Vagina (tissue), 2 donors: ENCODE measurements around the gene CR1.

Source experiments
- POLR2A ChIP-seq, 2 donors: fragments of 450-650 bp; IDR thresholded peaks; one replicate each; pipeline ENCODE4 v1.6.1; 2017; ENCODE audit warnings: antibody characterized with exemption in 2 of 2, mild to moderate bottlenecking in 2 of 2, moderate library complexity in 2 of 2
- POLR2AphosphoS5 ChIP-seq, 2 donors: sonication (generic); formaldehyde crosslinking; IDR thresholded peaks; one replicate each; pipeline ENCODE4 v1.9.0; 2017; ENCODE audit warnings: antibody characterized with exemption in 2 of 2, mild to moderate bottlenecking in 2 of 2, low read depth in 1 of 2; ENCODE audit not compliant: insufficient read depth in 1 of 2
- TF ChIP-seq, protein P1 (sequence below), 3 experiments: fragments of 450-650 bp in 2 of 3; fragments of 200-600 bp in 1 of 3; sonication (generic) in 1 of 3; IDR thresholded peaks; one replicate each; pipeline ENCODE4 v1.5.1; 2017 to 2019; ENCODE audit warnings: antibody characterized with exemption in 3 of 3, mild to moderate bottlenecking in 2 of 3, moderate library complexity in 2 of 3

DNA sequence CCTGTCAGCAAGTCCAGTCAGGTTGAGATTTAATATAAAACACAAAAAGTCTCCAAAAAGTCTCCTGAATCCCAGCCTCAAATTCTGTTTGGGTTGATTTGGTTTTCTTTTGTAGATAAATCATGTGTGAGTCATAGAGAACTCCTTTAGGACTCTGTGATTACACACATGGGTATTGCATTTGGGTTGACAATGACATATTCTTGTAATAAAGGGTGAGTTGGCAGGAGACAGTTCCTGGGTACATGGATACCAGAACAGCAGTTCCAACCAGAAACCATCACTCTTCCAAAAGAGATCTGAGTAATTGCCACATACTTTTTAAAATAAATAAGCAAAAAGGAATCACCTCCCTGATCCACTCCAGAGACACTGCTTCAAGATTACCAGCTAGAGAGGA is 32.9 kb upstream of the CR1 start:
- TF ChIP-seq, protein P1, sequence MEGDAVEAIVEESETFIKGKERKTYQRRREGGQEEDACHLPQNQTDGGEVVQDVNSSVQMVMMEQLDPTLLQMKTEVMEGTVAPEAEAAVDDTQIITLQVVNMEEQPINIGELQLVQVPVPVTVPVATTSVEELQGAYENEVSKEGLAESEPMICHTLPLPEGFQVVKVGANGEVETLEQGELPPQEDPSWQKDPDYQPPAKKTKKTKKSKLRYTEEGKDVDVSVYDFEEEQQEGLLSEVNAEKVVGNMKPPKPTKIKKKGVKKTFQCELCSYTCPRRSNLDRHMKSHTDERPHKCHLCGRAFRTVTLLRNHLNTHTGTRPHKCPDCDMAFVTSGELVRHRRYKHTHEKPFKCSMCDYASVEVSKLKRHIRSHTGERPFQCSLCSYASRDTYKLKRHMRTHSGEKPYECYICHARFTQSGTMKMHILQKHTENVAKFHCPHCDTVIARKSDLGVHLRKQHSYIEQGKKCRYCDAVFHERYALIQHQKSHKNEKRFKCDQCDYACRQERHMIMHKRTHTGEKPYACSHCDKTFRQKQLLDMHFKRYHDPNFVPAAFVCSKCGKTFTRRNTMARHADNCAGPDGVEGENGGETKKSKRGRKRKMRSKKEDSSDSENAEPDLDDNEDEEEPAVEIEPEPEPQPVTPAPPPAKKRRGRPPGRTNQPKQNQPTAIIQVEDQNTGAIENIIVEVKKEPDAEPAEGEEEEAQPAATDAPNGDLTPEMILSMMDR (IDR thresholded peaks at IDR 0.05) = no peak
- TF ChIP-seq POLR2AphosphoS5 (IDR thresholded peaks at IDR 0.05; ENCODE audit: insufficient read depth in 1 of 2, low read depth in 1 of 2) (no peak), POLR2A (IDR thresholded peaks at IDR 0.05) (no peak)
